GM19023 (cell line): ENCODE results near the gene GJC2.

Source experiments
- ATAC-seq: cut with Tn5 transposase; IDR thresholded peaks from one replicate; pipeline ENCODE4 v1.9.1; 2021; ENCODE audit warnings: mild to moderate bottlenecking, moderate library complexity; ENCODE audit not compliant: unreplicated experiment

GJC2 gene

GRCh38 chr1:228156515-228156881 lies 6.8 kb downstream of the GJC2 start:
- no peak for ATAC-seq

- ATAC-seq = no peak
Measured at GRCh38 chr1:228156941-228157728, 7.4 kb downstream of the GJC2 start.

GRCh38 chr1:228157729-228158126 lies 8.0 kb downstream of the GJC2 start:
- ATAC-seq = no peak

GRCh38 chr1:228158151-228159007 lies 8.6 kb downstream of the GJC2 start:
- no peak for ATAC-seq

GRCh38 chr1:228159008-228159665 lies 9.4 kb downstream of the GJC2 start:
- ATAC-seq = no peak

GRCh38 chr1:228160201-228160761 lies 10.6 kb downstream of the GJC2 start:
- ATAC-seq = no peak

GRCh38 chr1:228161362-228161761 lies 11.6 kb downstream of the GJC2 start:
- ATAC-seq = no peak

DNA sequence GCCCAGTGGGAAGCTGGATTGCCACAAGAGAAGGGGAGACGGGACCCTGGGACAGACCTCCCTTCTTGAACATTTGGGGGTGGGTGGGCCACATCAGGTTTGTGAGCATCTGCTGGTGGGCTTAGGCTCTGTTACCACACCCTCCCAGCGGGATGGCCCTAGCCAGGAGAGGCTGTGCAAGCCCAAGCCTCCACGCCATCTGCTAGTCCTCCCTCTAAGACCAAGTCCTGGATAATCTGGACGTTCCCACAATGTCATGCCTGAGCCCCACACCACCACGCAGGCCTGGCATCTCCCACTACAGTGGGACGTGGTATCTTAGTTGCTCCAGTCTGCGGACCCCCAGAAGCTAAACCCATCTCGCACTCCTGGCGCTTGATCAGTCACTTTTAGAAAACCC lies 12.1 kb downstream of the GJC2 start:
- no peak for ATAC-seq

GRCh38 chr1:228162286-228163006 lies 12.7 kb downstream of the GJC2 start:
- no peak for ATAC-seq

DNA sequence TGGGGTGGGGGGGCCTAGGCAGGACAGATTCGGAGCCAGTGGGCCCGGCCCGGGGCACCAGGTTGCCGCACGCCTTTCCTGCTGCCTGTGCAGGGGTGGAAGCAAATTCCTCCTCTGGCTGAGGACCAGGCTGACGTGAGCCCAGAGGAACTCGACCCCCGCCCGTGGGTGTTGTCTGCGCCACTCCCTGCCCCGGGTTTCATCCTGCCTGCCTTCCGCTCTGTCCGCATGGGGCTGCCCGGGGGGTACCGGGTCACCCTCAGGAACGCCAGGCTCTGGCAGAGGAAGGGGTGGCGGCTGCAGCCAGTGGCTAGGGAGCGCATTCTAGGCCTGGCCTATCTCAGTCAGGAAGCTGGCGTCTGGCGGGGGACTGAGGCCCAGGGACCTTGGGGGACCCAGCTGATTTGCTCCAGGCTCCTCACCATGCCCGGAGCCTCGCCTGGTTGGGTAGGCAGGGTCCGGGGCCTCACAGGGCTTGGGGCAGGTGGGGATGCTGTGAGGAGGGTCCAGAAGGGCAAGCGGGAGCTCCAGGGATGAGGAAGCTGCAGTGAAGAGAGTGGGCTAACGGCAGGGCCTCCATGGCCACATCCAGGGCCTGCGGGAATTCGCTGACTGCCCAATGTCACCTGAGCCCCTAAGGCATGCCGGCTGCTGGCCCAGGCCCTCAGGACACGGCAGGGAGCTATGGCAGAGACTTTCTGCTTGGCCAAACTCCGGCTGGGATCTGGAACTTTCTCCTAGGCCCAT lies 13.4 kb downstream of the GJC2 start:
- ATAC-seq = no peak

DNA sequence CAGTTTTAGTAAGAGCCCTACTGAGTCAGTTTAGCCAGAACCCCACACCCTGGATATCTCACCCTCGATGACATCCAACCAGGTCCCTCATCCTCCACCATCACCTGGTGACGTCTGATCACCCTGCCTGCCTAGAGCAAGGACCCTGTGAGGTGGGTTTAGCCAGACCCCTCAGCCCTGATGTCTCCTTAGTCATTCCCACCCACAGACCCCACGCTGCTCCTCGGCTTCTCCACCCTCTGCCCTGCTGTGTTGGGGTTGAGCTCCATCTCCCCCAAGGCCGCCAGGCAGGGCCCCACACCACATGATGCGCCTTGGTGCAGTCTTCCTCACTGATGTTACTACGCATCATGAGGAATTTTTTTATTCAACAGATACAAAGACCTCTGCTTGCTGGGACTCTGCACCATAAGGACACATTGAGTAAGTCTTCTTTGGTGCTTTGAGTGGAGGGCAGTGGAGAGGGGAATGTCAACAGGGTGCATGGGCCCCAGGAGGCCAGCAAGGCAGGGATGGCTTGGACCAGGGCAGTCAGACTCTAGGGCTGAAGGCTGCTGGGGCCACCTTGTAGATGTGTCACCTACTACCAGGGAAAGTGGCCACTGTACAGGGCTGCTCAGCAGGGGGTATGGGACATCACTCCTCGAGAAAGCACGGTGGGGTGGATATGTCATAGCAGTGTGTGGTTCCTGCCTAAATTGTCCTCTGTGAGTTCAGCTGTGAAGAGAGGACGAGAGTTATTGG lies 14.2 kb downstream of the GJC2 start:
- no peak for ATAC-seq

- peak; percentile 0 for ATAC-seq
Measured at GRCh38 chr1:228164561-228165371, 15.0 kb downstream of the GJC2 start.

DNA sequence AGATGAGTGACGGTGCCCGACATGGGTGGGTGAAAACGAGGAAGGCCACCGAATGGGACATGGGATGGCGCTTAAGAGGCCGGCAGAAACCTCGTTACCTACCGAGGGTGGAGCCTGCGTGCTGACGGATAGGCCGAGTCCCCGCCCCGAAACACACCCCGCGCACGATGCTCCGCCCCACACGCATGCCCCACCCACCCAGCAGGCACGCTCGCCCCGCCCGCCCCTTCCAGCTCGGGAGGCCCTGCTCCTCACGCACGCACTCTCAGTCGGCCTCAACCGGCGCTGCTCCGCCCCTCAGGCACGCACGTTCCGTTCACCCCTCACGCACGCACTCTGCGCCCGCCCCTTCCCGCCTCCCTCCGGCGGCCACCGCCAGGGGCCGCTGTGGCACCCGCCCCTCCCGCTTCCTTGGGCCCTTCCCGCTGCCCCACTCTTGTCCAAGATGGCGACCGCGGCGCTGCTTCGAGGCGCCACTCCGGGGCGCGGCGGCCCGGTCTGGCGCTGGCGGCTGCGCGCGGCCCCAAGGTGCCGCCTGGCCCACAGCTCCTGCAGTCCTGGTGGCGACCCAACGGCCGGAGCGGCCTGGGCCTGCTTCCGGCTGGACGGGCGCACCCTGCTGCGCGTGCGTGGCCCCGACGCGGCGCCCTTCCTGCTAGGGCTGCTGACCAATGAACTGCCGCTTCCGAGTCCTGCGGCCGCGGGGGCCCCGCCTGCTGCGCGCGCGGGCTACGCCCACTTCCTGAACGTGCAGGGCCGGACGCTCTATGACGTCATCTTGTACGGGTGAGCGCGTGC lies 15.8 kb downstream of the GJC2 start, which contains the start of gene IBA57:
TSS of gene IBA57 (plus strand) at position 433 of the 798 bp plus-strand sequence. CDS start at position 446, 13 bp downstream.
- ATAC-seq = peak; percentile 80

DNA sequence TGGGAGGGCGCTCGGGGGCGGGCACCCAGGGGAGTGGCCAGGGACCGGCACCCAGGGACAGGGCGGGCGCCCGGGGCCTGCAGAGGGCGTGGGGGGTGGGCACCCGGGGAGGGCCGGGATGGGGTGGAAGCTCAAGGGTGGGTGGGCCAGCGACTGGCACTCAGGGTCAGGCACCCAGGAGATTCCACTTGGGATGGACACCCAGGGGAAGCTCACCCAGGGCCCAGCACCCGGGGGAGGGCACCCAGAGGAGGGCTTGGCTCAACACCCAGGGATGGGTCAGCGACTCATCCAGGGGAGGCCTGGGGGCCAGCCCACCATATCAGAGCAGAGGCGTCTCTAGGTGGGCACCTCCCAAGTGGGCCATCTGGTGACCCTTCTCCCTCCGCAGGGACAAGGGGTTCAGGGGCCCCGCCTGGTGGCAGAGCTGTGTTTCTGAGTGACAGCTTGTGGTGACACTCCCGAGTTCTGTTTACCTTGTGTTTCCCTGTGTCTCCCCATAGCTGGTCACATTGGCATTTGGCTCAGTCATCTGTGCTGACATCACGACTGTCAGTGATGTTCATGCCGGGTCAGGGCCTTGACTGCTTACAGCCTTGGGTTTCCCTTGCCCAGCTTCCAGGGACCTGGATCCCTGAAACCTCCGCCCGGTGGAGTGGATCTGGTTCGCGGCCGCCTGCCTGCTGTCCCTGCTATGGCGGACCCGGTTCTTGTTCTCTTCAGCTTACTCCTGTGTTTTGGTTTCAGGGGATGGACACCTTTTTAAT lies 16.6 kb downstream of the GJC2 start:
- ATAC-seq = peak; percentile 15

GRCh38 chr1:228168563-228169270 lies 19.0 kb downstream of the GJC2 start:
- no peak for ATAC-seq

GRCh38 chr1:228169345-228169744 lies 19.6 kb downstream of the GJC2 start:
- no peak for ATAC-seq
